K562 (cell line): ENCODE results near the gene ASCC2. TPM values are rescaled to one million over a fixed set of nuclear protein-coding genes. Genes with fewer than 3 reads are reported as not detected.

Experiments
- BRD9 ChIP-seq: fragments of 450-650 bp; IDR thresholded peaks from 2 replicates; pipeline ENCODE4 v1.6.1; 2018; ENCODE audit warnings: low read depth; ENCODE audit not compliant: partially characterized antibody
- CREM ChIP-seq: IDR thresholded peaks from 2 replicates; pipeline ENCODE4 v1.6.1; 2014; ENCODE audit warnings: antibody characterized with exemption, low read depth
- KHSRP ChIP-seq: fragments of 450-650 bp; IDR thresholded peaks from 2 replicates; pipeline ENCODE4 v1.6.1; 2017
- MAZ ChIP-seq, 2 experiments: fragments of 450-650 bp in 1 of 2; sonication (generic) in 1 of 2; formaldehyde crosslinking; IDR thresholded peaks in 1 of 2; conservative IDR thresholded peaks in 1 of 2; 2 replicates each; pipeline versions ENCODE4 v1.4.0 to v1.5.0; 2020; ENCODE audit warnings: mild to moderate bottlenecking in 1 of 2, missing genetic modification reagents in 1 of 2
- TAF7 ChIP-seq: fragments of 450-650 bp; IDR thresholded peaks from 2 replicates; pipeline ENCODE4 v1.6.1; 2016; ENCODE audit warnings: missing genetic modification characterization, missing compliant biosample characterization
- TAL1 ChIP-seq: fragments of 450-650 bp; IDR thresholded peaks from 2 replicates; pipeline ENCODE4 v1.6.1; 2016; ENCODE audit warnings: mild to moderate bottlenecking
- ZC3H8 ChIP-seq: fragments of 450-650 bp; IDR thresholded peaks from 2 replicates; pipeline ENCODE4 v1.6.1; 2017
- ZFP36 ChIP-seq: fragments of 150-350 bp; IDR thresholded peaks from 2 replicates; pipeline ENCODE4 v1.6.1; 2018; ENCODE audit warnings: low read length, low read depth; ENCODE audit not compliant: partially characterized antibody
- ZNF217 ChIP-seq: sonication (generic); formaldehyde crosslinking; IDR thresholded peaks from 2 replicates; pipeline ENCODE4 v1.8.0; 2022; ENCODE audit warnings: mild to moderate bottlenecking, missing genetic modification reagents
- ZNF311 ChIP-seq: fragments of 250-450 bp; sonication (Bioruptor Pico); IDR thresholded peaks from 2 replicates; pipeline ENCODE4 v1.4.0; 2020; ENCODE audit warnings: mild to moderate bottlenecking, moderate library complexity
- ZNF699 ChIP-seq: fragments of 250-450 bp; sonication (Bioruptor Pico); IDR thresholded peaks from 2 replicates; pipeline ENCODE4 v1.8.0; 2021; ENCODE audit warnings: mild to moderate bottlenecking, moderate library complexity; ENCODE audit not compliant: insufficient replicate concordance
- polyA plus RNA-seq, 8 experiments: library from polyadenylated mRNA; depleted of rRNA in 4 of 8; stranded (reverse) in 5 of 8; unstranded in 3 of 8; fragments of >200 nt; fragmentation: Nextera tagmentation in 2 of 8; fragmentation: Illumina TruSeq in 1 of 8; extraction: Ambion mirVana in 2 of 8; extraction: Trizol in 1 of 8; gene quantifications; 2 replicates each; pipeline versions ENCODE4 v1.2.1 to v1.2.3, GENCODE V29; 2011 to 2014; ENCODE audit warnings: inconsistent platforms in 1 of 8, missing spikeins in 1 of 8
- total RNA-seq, 7 experiments: library from RNA; depleted of rRNA in 6 of 7; stranded (reverse); fragments of >200 nt in 6 of 7; fragmentation: Illumina TruSeq in 2 of 7; extraction: Trizol in 2 of 7; gene quantifications; 2 replicates each; pipeline versions ENCODE4 v1.2.1 to v1.2.3, GENCODE V29; 2011 to 2021; ENCODE audit warnings: low replicate concordance in 1 of 7
- TF ChIP-seq, protein P1 (sequence below): fragments of 450-650 bp; IDR thresholded peaks from 2 replicates; pipeline ENCODE4 v1.6.1; 2016
- TF ChIP-seq, protein P2 (sequence below): fragments of 250-450 bp; sonication (Bioruptor Pico); IDR thresholded peaks from 2 replicates; pipeline ENCODE4 v1.5.0; 2020; ENCODE audit warnings: mild to moderate bottlenecking
- TF ChIP-seq, protein P3 (sequence below): fragments of 150-350 bp; IDR thresholded peaks from 2 replicates; pipeline ENCODE4 v1.6.1; 2014; ENCODE audit warnings: low read depth, mild to moderate bottlenecking, low read length, borderline replicate concordance
- TF ChIP-seq, protein P4 (sequence below), 2 experiments: fragments of 150-350 bp in 1 of 2; IDR thresholded peaks; 2 replicates each; pipeline ENCODE4 v1.6.1; 2012 to 2016; ENCODE audit warnings: low read depth in 2 of 2, low read length in 2 of 2, mild to moderate bottlenecking in 1 of 2, moderate library complexity in 1 of 2
- TF ChIP-seq, protein P5 (sequence below): sonication (generic); formaldehyde crosslinking; IDR thresholded peaks from 2 replicates; pipeline ENCODE4 v1.8.0; 2022; ENCODE audit warnings: missing genetic modification reagents, mild to moderate bottlenecking, borderline replicate concordance

ASCC2 gene
- total and polyA plus RNA-seq, 9 of the 15 experiments (the other 6 are each of a cell fraction or from before 2014, with no cell fraction given), result 4.0 to 46.7 (median 26.8) TPM

DNA sequence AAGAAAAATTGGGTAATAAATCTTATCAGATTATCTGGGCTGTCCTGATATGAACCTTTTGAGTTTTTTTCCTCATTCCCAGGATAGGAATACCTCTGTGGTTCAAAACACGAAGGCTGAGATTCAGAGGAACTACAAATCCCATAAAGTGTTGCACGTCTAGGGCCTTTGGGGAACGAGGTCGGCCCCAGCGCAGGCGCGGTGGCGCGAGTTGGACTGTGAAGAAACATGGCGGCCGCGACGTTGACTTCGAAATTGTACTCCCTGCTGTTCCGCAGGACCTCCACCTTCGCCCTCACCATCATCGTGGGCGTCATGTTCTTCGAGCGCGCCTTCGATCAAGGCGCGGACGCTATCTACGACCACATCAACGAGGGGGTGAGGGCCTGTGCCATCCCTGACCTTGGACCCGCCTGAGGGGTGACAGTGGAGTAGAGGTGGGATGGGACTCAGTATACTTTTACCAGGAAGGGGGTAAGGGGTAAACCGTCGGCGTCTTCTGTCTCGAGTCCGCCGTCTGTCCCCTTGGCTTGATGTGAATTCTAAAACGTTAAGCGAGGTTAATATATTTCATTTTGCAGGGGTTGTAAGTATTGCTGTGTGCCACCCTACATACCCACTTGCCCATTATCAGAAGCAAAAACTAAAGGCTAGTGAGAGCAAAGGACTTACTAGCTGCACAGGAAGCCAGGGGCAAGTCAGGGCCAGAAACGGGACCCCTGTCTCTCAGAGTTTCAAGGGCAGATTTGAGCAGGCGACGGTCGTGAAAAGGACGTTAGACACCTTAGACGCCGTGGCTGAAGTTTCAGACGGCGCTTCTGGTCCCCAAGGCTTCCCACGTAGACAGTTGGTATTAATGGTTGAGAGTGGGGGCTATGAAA is 70.7 kb downstream of the ASCC2 start, which contains the start of gene UQCR10 (continued):
- TF ChIP-seq, protein P1, sequence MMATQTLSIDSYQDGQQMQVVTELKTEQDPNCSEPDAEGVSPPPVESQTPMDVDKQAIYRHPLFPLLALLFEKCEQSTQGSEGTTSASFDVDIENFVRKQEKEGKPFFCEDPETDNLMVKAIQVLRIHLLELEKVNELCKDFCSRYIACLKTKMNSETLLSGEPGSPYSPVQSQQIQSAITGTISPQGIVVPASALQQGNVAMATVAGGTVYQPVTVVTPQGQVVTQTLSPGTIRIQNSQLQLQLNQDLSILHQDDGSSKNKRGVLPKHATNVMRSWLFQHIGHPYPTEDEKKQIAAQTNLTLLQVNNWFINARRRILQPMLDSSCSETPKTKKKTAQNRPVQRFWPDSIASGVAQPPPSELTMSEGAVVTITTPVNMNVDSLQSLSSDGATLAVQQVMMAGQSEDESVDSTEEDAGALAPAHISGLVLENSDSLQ, result peak; percentile 20; the same call in 1 of the 2 replicates
- TF ChIP-seq MAZ (CRISPR knock-in tag; conservative IDR thresholded peaks at IDR 0.05 in 1 of 2, IDR thresholded peaks at IDR 0.05 in 1 of 2) (0 out of 4 replicates have a peak, but pooled peaks of 1 of the 2 experiments have one; percentile 18), ZFP36 (no peak), CREM (no peak; the same call in 1 of the 2 replicates), ZNF217 (CRISPR knock-in tag) (no peak), ZC3H8 (no peak), TAF7 (tag) (peak; percentile 92), ZNF699 (no peak), ZNF311 (CRISPR knock-in tag) (0 out of 2 replicates have a peak, but pooled peaks have one; percentile 37), TAL1 (no peak), BRD9 (no peak), KHSRP (no peak)
- TF ChIP-seq, protein P2, sequence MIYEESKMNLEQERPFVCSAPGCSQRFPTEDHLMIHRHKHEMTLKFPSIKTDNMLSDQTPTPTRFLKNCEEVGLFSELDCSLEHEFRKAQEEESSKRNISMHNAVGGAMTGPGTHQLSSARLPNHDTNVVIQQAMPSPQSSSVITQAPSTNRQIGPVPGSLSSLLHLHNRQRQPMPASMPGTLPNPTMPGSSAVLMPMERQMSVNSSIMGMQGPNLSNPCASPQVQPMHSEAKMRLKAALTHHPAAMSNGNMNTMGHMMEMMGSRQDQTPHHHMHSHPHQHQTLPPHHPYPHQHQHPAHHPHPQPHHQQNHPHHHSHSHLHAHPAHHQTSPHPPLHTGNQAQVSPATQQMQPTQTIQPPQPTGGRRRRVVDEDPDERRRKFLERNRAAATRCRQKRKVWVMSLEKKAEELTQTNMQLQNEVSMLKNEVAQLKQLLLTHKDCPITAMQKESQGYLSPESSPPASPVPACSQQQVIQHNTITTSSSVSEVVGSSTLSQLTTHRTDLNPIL (CRISPR knock-in tag), result no peak
- TF ChIP-seq, protein P3, sequence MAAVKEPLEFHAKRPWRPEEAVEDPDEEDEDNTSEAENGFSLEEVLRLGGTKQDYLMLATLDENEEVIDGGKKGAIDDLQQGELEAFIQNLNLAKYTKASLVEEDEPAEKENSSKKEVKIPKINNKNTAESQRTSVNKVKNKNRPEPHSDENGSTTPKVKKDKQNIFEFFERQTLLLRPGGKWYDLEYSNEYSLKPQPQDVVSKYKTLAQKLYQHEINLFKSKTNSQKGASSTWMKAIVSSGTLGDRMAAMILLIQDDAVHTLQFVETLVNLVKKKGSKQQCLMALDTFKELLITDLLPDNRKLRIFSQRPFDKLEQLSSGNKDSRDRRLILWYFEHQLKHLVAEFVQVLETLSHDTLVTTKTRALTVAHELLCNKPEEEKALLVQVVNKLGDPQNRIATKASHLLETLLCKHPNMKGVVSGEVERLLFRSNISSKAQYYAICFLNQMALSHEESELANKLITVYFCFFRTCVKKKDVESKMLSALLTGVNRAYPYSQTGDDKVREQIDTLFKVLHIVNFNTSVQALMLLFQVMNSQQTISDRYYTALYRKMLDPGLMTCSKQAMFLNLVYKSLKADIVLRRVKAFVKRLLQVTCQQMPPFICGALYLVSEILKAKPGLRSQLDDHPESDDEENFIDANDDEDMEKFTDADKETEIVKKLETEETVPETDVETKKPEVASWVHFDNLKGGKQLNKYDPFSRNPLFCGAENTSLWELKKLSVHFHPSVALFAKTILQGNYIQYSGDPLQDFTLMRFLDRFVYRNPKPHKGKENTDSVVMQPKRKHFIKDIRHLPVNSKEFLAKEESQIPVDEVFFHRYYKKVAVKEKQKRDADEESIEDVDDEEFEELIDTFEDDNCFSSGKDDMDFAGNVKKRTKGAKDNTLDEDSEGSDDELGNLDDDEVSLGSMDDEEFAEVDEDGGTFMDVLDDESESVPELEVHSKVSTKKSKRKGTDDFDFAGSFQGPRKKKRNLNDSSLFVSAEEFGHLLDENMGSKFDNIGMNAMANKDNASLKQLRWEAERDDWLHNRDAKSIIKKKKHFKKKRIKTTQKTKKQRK, result no peak
- TF ChIP-seq, protein P4, sequence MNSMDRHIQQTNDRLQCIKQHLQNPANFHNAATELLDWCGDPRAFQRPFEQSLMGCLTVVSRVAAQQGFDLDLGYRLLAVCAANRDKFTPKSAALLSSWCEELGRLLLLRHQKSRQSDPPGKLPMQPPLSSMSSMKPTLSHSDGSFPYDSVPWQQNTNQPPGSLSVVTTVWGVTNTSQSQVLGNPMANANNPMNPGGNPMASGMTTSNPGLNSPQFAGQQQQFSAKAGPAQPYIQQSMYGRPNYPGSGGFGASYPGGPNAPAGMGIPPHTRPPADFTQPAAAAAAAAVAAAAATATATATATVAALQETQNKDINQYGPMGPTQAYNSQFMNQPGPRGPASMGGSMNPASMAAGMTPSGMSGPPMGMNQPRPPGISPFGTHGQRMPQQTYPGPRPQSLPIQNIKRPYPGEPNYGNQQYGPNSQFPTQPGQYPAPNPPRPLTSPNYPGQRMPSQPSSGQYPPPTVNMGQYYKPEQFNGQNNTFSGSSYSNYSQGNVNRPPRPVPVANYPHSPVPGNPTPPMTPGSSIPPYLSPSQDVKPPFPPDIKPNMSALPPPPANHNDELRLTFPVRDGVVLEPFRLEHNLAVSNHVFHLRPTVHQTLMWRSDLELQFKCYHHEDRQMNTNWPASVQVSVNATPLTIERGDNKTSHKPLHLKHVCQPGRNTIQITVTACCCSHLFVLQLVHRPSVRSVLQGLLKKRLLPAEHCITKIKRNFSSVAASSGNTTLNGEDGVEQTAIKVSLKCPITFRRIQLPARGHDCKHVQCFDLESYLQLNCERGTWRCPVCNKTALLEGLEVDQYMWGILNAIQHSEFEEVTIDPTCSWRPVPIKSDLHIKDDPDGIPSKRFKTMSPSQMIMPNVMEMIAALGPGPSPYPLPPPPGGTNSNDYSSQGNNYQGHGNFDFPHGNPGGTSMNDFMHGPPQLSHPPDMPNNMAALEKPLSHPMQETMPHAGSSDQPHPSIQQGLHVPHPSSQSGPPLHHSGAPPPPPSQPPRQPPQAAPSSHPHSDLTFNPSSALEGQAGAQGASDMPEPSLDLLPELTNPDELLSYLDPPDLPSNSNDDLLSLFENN (IDR thresholded peaks at IDR 0.05; ENCODE audit: low read depth in 2 of 2, low read length in 2 of 2), result peak in 1 of 2 experiments; percentile 41; a peak in 1 of 4 replicates
- TF ChIP-seq, protein P5, sequence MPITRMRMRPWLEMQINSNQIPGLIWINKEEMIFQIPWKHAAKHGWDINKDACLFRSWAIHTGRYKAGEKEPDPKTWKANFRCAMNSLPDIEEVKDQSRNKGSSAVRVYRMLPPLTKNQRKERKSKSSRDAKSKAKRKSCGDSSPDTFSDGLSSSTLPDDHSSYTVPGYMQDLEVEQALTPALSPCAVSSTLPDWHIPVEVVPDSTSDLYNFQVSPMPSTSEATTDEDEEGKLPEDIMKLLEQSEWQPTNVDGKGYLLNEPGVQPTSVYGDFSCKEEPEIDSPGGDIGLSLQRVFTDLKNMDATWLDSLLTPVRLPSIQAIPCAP (CRISPR knock-in tag), result no peak
